ENCODE data around the gene CHD9.

DNA sequence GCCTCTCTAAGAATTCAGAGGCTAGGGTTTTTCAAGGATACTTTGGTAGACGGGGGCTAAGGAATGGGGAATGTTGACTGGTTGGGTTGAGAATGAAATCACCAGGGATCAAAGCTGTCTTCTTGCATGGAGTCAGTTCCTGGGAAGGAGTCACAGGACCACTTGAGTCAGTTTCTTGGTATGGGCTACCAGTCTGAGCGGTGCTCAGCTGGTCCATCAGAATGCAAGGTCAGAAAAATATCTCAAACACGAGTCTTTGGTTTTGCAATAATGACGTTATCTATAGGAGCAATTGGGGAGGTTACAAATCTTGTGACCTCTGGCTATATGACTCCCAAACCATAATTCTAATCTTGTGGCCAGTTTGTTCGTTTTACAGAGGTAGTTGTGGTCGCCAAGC, 20.5 kb upstream of the CHD9 start:
- TF ChIP-seq, protein P1, sequence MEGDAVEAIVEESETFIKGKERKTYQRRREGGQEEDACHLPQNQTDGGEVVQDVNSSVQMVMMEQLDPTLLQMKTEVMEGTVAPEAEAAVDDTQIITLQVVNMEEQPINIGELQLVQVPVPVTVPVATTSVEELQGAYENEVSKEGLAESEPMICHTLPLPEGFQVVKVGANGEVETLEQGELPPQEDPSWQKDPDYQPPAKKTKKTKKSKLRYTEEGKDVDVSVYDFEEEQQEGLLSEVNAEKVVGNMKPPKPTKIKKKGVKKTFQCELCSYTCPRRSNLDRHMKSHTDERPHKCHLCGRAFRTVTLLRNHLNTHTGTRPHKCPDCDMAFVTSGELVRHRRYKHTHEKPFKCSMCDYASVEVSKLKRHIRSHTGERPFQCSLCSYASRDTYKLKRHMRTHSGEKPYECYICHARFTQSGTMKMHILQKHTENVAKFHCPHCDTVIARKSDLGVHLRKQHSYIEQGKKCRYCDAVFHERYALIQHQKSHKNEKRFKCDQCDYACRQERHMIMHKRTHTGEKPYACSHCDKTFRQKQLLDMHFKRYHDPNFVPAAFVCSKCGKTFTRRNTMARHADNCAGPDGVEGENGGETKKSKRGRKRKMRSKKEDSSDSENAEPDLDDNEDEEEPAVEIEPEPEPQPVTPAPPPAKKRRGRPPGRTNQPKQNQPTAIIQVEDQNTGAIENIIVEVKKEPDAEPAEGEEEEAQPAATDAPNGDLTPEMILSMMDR (IDR thresholded peaks at IDR 0.05), result no peak
- no peak for TF ChIP-seq POLR2A (IDR thresholded peaks at IDR 0.05)

All from thyroid gland (tissue), 4 donors.